SK-N-DZ (cell line): ENCODE data around the gene ARHGAP44. TPM values are rescaled to one million over a fixed set of nuclear protein-coding genes. Genes with fewer than 3 reads are reported as not detected.
A peak's percentile ranks its signal among the peaks of the same experiment; 100 is the strongest.

ENCODE experiments used
- DNase-seq: peaks from one replicate; pipeline ENCODE4 v3.0.0-alpha.2; 2015; ENCODE audit warnings: low spot score
- polyA plus RNA-seq, 2 experiments: library from polyadenylated mRNA; depleted of rRNA; stranded (reverse); fragments of >200 nt; gene quantifications; 2 replicates each; pipeline ENCODE4 v1.2.3, GENCODE V29; 2014

The ARHGAP44 gene
- polyA plus RNA-seq (2014; cell fraction: cytosol; rRNA removed), result 4.2 and 4.6 TPM in 2 replicates
- polyA plus RNA-seq (2014; cell fraction: nucleus; rRNA removed), result 5.8 and 6.0 TPM in 2 replicates

DNA sequence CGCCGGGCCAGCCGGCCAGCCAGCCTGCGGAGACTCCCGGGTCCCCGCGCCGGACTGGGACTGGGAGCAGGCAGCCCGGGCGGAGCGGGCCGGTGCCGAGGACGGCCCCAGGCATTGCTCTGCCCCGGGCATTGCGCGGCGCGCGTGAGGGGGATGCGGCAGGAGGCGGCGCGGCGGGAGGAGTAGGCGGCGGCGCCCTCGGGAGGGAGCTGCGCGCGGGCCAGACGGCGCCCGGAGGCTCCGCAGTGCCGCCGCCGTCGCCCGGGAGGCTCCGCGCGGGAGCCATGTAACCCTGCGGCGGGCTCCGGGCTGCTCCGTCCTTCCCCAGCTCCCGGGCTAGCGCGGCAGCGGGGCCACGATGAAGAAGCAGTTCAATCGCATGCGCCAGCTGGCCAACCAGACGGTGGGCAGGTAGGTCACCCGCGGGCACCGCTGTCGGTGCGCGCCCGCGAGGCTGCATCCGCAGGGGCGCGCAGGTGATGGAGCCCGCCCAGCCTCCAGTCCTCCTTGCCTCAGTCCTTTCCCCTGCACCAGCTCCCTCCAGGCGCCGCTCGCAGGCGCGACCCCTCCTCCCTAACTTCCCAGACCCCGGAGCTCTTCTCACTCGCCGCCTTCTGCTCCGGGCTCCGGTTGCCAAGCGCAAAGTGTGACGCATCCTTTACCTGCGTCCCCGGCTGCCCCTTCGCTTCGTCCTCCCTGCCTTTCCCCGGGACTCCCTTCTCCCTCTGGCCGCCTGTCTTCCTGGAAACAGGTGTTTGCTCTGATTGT is at the start of gene ARHGAP44:
TSS of gene ARHGAP44 (plus strand) at position 18 of the 768 bp plus-strand sequence. CDS start at position 359, 341 bp downstream.
- DNase-seq, result peak; percentile 68

GRCh38 chr17:12739500-12739899 is 49.8 kb upstream of the ARHGAP44 start:
- no peak for DNase-seq

GRCh38 chr17:12743046-12743445 is 46.3 kb upstream of the ARHGAP44 start:
- no peak for DNase-seq

GRCh38 chr17:12744298-12744697 is 45.0 kb upstream of the ARHGAP44 start:
- no peak for DNase-seq

DNA sequence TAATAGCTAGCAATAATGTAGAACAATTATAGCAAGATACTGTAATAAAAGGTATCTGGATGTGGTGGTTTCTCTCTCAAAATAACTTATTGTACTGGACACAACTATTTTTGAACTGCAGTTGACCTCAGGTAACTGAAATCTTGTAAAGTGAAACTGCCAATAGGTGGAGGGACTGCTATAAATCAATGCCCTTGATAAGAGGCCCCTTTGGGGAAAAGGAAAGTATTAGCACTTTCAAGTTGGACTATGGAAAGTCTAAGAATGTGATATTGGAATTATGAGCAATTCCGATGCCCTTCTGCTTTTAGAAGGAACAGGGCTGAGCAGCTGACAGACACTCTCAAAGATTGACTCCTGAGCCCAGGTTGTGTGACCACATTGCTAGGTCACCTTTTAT is 44.5 kb upstream of the ARHGAP44 start:
- DNase-seq, result no peak

DNA sequence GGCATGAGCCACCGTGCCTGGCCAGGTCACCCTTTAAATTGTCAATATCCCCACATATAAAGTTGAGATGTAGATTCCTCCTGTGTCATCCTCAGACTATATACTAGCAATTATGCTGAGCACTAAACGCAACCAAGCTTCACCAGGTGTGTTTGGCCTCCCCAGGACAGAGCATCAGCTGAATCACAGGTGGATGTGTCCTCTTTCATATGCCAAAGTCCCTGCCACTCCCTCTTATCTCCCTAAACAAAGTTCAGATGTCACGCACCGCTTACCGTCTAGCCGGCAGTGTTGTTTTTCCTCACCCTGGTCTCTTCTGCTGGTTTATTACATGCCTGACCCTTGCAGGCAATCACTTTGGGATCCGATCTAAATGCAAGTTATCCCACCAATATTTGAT is 43.8 kb upstream of the ARHGAP44 start:
- no peak for DNase-seq

DNA sequence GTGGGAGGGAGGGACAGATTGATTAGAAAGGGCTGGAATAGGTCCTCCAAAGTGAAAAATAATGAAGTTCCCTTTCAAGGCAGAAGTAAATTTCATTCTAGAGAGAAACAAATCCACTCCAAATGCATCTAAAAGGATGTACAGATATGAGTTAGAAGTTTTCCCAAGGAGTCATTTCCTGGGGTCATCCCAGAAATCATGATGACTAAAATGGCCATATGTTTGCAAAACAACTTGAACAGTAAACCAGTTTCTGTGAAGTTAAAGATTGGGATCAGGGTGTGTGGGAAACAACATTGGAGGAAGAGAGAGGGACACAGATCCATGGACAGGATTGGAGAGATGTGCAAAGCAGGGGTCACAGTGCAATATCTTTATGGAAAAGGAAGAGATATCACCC is 32.5 kb upstream of the ARHGAP44 start:
- no peak for DNase-seq

DNA sequence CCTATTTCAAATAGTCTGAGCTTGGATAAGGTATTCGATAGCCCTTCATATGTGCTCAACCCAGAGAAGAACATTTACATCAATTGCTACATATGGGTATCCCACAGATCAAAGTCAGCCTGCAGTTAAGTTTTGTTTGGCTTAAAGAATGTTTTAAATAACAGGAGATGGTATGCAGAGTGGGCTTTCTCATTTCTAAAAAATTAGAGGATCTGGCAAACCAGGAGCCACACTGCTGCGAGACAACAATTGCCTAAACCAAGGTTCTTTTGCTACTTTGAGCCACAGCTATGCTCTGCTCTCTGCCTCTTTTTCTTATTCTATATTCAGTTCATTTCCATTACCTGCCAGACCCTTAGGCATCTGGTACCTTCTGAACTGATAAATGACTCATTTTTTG is 30.2 kb upstream of the ARHGAP44 start:
- no peak for DNase-seq

GRCh38 chr17:12765548-12765947 is 23.8 kb upstream of the ARHGAP44 start:
- no peak for DNase-seq

- DNase-seq, result no peak
Measured at GRCh38 chr17:12768255-12768654, 21.0 kb upstream of the ARHGAP44 start.

- no peak for DNase-seq
Measured at GRCh38 chr17:12769981-12770380, 19.3 kb upstream of the ARHGAP44 start.

DNA sequence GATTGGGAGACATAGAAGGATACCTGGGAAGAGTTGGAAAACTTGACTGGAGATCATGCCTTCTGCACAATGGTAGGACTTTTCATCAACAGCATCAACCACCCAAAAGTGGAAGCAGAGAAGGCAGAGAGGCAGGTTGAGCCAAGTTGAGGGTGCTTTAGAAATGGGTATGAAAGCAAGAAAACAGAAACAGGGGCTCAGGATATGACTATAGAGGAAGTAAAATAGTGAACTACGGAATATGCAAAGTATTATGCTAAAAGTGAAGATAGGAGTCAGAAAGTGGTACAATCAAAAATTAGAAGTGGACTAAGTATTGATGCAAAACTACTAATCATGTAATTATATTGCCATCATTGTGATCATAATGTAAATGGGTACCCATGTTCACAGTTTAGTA is 16.1 kb upstream of the ARHGAP44 start:
- no peak for DNase-seq

GRCh38 chr17:12789075-12789480 is 220 bp upstream of the ARHGAP44 start:
- no peak for DNase-seq

- peak; percentile 20 for DNase-seq
Measured at GRCh38 chr17:12790249-12791106, 1.2 kb downstream of the ARHGAP44 start.

- DNase-seq, result peak; percentile 60
Measured at GRCh38 chr17:12794919-12795532, 5.7 kb downstream of the ARHGAP44 start.

GRCh38 chr17:12800855-12801365 is 11.6 kb downstream of the ARHGAP44 start:
- no peak for DNase-seq

GRCh38 chr17:12806630-12807029 is 17.3 kb downstream of the ARHGAP44 start:
- DNase-seq, result no peak

DNA sequence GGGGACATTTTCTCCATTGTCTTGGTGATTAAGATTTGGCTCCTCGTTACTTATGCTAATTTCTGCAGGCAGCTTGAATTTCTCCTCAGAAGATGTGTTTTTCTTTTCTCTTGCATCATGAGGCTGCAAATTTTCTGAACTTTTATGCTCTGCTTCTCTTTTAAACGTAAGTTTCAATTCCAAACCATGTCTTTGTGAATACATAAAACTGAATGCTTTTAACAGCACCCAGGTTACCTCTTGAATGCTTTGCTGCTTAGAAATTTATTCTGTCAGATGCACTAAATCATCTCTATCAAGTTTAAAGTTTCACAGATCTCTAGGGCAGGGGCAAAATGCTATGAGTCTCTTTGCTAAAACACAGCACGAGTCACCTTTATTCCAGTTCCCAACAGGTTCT is 19.4 kb downstream of the ARHGAP44 start:
- no peak for DNase-seq

GRCh38 chr17:12812877-12813276 is 23.6 kb downstream of the ARHGAP44 start:
- DNase-seq, result no peak

- DNase-seq, result no peak
Measured at GRCh38 chr17:12813664-12814063, 24.4 kb downstream of the ARHGAP44 start.

- DNase-seq, result no peak
Measured at GRCh38 chr17:12814718-12815117, 25.4 kb downstream of the ARHGAP44 start.

- no peak for DNase-seq
Measured at GRCh38 chr17:12815642-12816141, 26.4 kb downstream of the ARHGAP44 start.
